NT2/D1 (cell line): ENCODE results near the gene DPYSL5.

Experiments
- SUZ12 ChIP-seq: IDR thresholded peaks from 2 replicates; pipeline ENCODE4 v1.6.1; 2011; ENCODE audit not compliant: insufficient read length, insufficient read depth; ENCODE audit errors: extremely low read depth
- YY1 ChIP-seq: IDR thresholded peaks from 2 replicates; pipeline ENCODE4 v1.6.1; 2011; ENCODE audit not compliant: insufficient read length, insufficient read depth
- ZNF274 ChIP-seq: IDR thresholded peaks from 2 replicates; pipeline ENCODE4 v1.6.1; 2011; ENCODE audit warnings: mild to moderate bottlenecking, low read depth, low read length

- TF ChIP-seq ZNF274 (no peak), SUZ12 (no peak), YY1 (no peak)
Observed at GRCh38 chr2:26977012-26977411, 129.1 kb downstream of the DPYSL5 start.
